ENCODE measurements around the gene NPAT. TPM values are rescaled to one million over a fixed set of nuclear protein-coding genes. Genes with fewer than 3 reads are reported as not detected.

Gene NPAT
- total and polyA plus RNA-seq, 2 of the 13 experiments (the other 11 are each of a cell fraction or from before 2014, with no cell fraction given), result 4.4 to 11.2 TPM

DNA sequence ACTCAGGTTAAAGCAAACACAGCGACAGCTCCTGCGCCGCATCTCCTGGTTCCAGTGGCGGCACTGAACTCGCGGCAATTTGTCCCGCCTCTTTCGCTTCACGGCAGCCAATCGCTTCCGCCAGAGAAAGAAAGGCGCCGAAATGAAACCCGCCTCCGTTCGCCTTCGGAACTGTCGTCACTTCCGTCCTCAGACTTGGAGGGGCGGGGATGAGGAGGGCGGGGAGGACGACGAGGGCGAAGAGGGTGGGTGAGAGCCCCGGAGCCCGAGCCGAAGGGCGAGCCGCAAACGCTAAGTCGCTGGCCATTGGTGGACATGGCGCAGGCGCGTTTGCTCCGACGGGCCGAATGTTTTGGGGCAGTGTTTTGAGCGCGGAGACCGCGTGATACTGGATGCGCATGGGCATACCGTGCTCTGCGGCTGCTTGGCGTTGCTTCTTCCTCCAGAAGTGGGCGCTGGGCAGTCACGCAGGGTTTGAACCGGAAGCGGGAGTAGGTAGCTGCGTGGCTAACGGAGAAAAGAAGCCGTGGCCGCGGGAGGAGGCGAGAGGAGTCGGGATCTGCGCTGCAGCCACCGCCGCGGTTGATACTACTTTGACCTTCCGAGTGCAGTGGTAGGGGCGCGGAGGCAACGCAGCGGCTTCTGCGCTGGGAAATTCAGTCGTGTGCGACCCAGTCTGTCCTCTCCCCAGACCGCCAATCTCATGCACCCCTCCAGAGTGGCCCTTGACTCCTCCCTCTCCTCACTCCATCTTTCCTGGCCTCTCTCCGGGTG, at the start of gene NPAT, which contains the start of gene ATM (continued):
- TF ChIP-seq, protein P1, sequence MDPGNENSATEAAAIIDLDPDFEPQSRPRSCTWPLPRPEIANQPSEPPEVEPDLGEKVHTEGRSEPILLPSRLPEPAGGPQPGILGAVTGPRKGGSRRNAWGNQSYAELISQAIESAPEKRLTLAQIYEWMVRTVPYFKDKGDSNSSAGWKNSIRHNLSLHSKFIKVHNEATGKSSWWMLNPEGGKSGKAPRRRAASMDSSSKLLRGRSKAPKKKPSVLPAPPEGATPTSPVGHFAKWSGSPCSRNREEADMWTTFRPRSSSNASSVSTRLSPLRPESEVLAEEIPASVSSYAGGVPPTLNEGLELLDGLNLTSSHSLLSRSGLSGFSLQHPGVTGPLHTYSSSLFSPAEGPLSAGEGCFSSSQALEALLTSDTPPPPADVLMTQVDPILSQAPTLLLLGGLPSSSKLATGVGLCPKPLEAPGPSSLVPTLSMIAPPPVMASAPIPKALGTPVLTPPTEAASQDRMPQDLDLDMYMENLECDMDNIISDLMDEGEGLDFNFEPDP (CRISPR knock-in tag; conservative IDR thresholded peaks at IDR 0.05), result no peak
- no peak for TF ChIP-seq ZNF30 (CRISPR knock-in tag; IDR thresholded peaks at IDR 0.05)
- no peak for TF ChIP-seq ZNF790 (CRISPR knock-in tag; IDR thresholded peaks at IDR 0.05; ENCODE audit: borderline replicate concordance)
- TF ChIP-seq GLI4 (CRISPR knock-in tag; IDR thresholded peaks at IDR 0.05; ENCODE audit: borderline replicate concordance), result no peak
- no peak for TF ChIP-seq SKI (IDR thresholded peaks at IDR 0.05; ENCODE audit: partially characterized antibody)
- TF ChIP-seq ZMAT3 (CRISPR knock-in tag; conservative IDR thresholded peaks at IDR 0.05), result peak; percentile 85
- no peak; the same call in 1 of the 2 replicates for TF ChIP-seq ARHGAP35 (CRISPR knock-in tag; IDR thresholded peaks at IDR 0.05; ENCODE audit: borderline replicate concordance)
- no peak for TF ChIP-seq ZNF432 (CRISPR knock-in tag; IDR thresholded peaks at IDR 0.05; ENCODE audit: borderline replicate concordance)
- TF ChIP-seq, protein P2, sequence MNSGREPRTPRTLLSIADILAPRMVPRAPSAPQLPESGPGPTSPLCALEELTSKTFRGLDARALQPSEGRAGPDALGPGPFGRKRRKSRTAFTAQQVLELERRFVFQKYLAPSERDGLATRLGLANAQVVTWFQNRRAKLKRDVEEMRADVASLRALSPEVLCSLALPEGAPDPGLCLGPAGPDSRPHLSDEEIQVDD (CRISPR knock-in tag; IDR thresholded peaks at IDR 0.05; ENCODE audit: borderline replicate concordance), result no peak
- TF ChIP-seq NR2F1 (CRISPR knock-in tag; IDR thresholded peaks at IDR 0.05), result no peak
- TF ChIP-seq, protein P3, sequence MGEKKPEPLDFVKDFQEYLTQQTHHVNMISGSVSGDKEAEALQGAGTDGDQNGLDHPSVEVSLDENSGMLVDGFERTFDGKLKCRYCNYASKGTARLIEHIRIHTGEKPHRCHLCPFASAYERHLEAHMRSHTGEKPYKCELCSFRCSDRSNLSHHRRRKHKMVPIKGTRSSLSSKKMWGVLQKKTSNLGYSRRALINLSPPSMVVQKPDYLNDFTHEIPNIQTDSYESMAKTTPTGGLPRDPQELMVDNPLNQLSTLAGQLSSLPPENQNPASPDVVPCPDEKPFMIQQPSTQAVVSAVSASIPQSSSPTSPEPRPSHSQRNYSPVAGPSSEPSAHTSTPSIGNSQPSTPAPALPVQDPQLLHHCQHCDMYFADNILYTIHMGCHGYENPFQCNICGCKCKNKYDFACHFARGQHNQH (CRISPR knock-in tag; IDR thresholded peaks at IDR 0.05), result no peak; the same call in 1 of the 2 replicates
- TF ChIP-seq XRCC5 (optimal IDR thresholded peaks at IDR 0.05; ENCODE audit: low read length), result peak; percentile 7
- TF ChIP-seq ETV5 (CRISPR knock-in tag; IDR thresholded peaks at IDR 0.05; ENCODE audit: borderline replicate concordance), result peak; percentile 98
- TF ChIP-seq SP5 (CRISPR knock-in tag; IDR thresholded peaks at IDR 0.05; ENCODE audit: borderline replicate concordance, low read depth), result no peak; the same call in 1 of the 2 replicates
- TF ChIP-seq ZNF678 (CRISPR knock-in tag; IDR thresholded peaks at IDR 0.05), result 0 out of 2 replicates have a peak, but pooled peaks have one; percentile 22
- TF ChIP-seq, protein P4, sequence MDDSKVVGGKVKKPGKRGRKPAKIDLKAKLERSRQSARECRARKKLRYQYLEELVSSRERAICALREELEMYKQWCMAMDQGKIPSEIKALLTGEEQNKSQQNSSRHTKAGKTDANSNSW (CRISPR knock-in tag; IDR thresholded peaks at IDR 0.05; ENCODE audit: borderline replicate concordance), result peak; percentile 82; the same call in 1 of the 2 replicates
- peak; percentile 84; the same call in 1 of the 2 replicates for TF ChIP-seq ZFP91 (CRISPR knock-in tag; IDR thresholded peaks at IDR 0.05; ENCODE audit: borderline replicate concordance)
- TF ChIP-seq, protein P5, sequence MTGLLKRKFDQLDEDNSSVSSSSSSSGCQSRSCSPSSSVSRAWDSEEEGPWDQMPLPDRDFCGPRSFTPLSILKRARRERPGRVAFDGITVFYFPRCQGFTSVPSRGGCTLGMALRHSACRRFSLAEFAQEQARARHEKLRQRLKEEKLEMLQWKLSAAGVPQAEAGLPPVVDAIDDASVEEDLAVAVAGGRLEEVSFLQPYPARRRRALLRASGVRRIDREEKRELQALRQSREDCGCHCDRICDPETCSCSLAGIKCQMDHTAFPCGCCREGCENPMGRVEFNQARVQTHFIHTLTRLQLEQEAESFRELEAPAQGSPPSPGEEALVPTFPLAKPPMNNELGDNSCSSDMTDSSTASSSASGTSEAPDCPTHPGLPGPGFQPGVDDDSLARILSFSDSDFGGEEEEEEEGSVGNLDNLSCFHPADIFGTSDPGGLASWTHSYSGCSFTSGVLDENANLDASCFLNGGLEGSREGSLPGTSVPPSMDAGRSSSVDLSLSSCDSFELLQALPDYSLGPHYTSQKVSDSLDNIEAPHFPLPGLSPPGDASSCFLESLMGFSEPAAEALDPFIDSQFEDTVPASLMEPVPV (CRISPR knock-in tag; IDR thresholded peaks at IDR 0.05), result no peak
- no peak for TF ChIP-seq MAF1 (CRISPR knock-in tag; IDR thresholded peaks at IDR 0.05; ENCODE audit: borderline replicate concordance)

Measured in HepG2 (cell line).